Lung microvascular endothelial cell (primary cell): Measurements from ENCODE around the gene NDUFB11. TPM values are rescaled to one million over a fixed set of nuclear protein-coding genes. Genes with fewer than 3 reads are reported as not detected.
A peak's percentile ranks its signal among the peaks of the same experiment; 100 is the strongest.
"Not testable (repeated sequence)": the region's sequence is repeated elsewhere in the genome, so short reads cannot be mapped to it uniquely, and the experiment has no call there.

Experiments used
- DNase-seq, 2 donors: peaks; one replicate each; pipeline versions ENCODE4 v3.0.0 to v3.0.0-alpha.2; 2010; ENCODE audit warnings: low read depth in 2 of 2
- total RNA-seq: library from RNA; depleted of rRNA; stranded (reverse); fragments of >200 nt; gene quantifications from 2 replicates; pipeline ENCODE4 v1.2.1, GENCODE V29; 2014

The NDUFB11 gene
- total RNA-seq, 1 donor from 2014 or later: 98.4 TPM

DNA sequence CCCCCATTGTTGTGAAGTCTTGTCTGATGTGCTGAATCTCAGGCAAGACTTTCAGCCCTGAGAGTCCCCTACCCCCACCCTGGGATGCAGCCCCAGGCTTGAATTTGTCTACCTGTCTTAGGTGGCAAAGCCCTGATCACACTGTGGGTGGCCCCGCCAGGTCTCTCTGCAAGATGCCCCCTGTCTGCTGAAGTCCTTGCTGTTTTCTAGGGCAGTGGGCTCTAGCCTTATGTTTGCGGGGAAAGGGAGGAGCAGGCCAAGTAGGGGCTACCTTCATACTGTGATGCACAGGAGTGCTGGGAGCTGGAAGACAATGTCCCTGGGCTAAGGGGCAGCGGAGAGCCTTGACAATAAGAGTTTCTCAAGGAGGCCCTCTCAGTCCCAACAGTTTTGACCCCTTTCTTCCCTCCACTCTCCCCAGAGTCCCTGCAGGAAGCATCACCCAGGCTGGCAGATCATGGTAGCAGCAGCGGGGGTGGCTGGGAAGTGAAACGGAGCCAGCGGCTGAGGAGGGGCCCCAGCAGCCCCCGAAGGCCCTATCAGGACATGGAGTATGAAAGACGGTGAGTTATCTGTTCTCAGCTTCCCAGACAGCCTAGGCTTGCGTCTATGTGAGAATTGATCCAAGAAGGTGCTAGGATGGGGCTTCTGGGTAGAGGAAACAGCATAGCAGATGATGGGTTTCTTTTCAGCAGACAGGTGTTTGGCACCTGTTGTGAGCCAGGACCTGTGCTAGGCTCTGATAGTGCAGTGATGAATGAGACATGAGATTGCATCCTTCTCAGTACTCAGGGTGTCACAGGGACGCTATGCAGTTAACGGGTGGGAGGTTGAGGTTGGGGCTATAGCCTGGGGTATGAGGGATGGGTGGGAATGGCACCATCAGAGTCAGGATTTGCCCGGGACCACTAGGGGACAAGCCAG is 2.7 kb upstream of the NDUFB11 start:
- no peak for DNase-seq

DNA sequence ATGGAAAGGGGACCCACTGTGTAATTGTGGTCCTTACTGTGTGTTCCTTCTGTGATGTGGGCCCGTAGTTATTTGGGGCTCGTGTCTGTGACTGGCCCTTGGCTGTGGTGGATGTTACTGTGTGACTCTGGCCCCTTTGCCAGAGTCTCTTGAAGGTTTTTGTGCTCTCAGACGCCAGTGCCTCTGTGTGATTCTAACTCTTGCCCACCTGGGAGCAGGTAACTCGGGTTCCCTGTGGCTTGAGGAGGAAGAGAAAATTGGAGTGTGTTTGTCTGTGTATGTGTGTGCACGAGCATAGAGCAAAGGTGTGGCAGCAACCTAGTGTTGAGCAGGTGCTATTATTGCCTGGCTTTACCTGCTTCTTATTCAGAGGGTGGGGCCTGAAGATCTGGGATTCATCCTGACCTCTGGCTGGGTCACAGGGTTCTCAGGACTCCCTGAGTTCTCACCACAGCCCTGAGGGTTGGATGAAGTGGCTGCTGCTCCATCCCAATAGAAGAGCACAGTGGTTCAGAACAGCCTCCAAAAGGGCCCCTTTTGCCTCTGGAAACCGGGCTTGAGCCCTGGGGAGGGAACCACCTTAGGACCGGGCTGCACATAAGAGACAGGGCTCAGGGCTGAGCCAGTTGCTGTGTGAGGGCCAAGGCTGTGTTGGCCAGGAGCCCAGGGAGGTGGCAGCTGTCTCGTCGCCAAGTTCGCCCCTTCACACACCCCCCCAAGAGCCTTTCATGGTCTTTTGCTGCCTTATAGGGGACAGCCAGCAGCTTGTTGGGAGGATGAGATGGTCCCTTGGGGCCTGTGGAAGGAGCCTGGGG is 1.8 kb upstream of the NDUFB11 start:
- DNase-seq: no peak

DNA sequence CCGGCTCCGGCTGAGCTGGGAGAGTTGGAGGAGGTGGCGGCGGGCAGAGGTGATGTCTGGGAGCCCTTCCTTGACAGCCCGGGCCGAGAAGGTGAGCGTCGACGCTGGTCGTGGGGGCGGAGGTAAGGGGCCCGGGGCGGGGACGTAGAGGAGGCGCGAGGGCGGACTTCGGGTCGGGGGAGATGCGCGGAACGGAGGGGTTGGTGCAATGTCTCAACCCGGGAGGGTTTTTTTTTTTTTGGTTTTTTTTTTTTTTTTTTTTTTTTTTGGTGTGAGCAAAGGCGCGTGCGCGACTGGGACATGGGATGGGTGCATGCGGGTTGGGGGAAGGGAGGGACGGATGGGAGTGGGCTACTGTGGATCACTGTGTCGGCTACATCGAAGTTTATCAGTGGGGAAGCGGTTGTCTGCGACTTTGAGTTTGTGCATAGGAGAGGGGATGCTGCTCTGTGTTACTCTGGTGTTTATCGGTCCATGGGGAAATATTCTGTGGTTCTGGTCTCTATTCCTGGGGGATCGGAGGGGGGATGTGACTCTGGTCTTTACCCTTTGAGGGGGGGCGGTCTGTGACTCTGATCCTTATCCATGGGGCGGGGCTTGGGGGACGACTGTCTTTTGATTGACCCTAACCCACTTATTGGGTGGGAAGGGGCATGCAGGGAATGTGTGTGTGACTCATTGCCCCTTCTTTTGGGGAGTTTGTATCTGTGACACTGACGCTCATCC is 1.1 kb upstream of the NDUFB11 start:
- peak in 1 of 2 donors; percentile 32 for DNase-seq

DNA sequence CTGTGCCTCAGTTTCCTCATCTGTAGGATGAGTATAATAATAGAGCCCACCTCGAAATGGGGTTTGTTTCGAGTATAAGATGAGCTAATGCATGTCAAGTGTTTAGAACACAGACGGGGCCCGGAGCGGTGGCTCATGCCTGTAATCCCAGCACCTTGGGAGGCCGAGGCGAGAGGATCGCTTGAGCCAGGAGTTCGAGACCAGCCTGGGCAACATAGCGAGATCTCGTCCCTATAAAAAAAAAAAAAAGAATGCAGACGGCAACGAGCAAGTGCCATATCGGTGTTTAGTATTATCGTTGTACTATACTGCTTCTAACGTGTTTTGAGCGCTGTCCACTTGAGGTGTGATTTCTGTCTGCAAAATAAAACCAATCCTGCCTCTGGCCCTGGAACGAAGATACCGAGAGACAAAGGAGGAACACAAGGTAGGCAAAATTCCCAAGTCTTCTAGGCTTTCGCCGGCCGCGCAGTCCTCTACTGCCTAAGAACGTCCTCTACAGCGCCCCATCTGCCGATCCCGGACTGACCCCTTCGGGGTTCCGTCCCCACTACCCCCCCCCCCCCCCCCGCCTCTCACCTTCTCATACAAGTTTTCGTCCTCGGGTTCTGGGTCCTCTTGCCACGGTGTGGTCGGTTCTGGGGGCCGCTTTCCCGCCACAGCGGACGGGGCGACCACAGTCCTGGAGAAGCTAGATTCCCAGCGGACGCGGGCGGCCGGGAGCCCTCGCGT is 442 bp downstream of the NDUFB11 start:
- DNase-seq: peak; percentile 47 to 51

DNA sequence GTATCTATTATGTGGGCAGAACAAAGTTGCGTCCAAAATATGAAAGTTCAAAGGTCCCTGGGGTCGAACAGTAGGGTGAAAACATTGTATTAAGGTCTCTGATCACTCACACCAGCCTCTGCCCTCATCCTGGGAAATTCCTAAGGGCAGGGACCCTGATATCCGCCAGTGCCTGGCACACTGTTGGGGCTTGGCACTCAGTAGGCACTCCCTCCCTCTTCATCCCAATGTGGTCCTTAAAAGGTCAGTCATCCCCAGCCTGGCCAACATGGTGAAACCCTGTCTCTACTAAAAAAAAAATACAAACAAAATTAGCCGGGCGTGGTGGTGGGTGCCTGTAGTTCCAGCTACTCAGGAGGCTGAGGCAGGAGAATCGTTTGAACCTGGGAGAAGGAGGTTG is 6.3 kb downstream of the NDUFB11 start:
- no peak for DNase-seq

DNA sequence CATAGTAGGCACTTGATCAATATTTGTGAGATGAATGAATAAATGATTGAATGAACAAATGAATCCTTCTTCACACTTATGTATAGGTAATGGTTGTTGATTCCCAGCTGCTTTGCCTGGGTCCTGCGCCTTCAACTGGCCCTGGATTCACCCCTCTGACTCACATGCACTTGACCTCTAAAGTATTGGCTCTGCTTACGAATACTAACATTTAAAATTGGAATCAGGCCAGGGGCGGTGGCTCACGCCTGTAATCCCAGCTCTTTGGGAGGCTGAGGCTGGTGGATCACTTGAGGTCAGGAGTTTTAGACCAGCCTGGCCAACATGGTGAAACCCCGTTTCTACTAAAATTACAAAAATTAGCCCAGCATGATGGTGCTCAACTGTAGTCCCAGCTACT is 8.9 kb downstream of the NDUFB11 start:
- DNase-seq: peak; percentile 31 to 62

DNA sequence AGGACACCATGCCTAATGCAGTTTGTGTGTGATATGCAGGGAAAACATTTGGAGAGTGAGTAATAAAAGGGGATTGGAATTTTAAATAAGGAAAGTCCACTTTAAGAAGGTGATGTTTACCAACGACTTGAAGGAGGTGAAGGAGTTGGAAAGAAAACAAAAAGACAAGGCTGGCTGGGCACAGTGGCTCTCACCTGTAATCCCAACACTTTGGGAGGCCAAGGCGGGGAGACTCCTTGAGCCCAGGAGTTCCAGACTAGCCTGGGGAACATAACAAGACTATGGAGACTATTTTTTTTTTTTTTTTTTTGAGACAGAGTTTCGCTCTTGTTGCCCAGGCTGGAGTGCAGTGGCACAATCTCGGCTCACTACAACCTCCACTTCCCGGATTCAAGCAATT is 11.0 kb downstream of the NDUFB11 start:
- no peak for DNase-seq

DNA sequence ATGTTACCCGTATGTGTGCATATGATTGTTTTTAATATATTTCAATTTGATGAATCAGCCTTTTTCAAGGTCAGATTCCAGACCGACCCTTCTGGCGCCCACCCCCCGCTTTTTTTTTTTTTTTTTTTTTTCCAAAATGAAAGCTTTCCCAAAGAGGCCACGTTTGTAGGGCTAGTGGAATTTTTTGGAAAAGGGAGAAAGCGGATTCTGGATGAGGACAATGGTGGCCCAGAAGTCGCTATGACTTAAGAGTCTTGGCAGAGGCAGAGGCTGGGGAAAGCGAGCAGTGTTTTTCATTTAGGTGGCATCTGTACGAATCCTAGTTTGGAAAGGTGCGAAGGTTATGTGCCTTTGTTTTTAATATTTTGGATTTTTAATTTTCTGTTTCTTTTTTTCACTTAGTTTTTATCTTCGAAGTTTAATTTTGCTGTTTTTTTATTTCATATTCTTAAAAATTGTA is 14.6 kb downstream of the NDUFB11 start:
- DNase-seq: peak in 1 of 2 donors; percentile 19

DNA sequence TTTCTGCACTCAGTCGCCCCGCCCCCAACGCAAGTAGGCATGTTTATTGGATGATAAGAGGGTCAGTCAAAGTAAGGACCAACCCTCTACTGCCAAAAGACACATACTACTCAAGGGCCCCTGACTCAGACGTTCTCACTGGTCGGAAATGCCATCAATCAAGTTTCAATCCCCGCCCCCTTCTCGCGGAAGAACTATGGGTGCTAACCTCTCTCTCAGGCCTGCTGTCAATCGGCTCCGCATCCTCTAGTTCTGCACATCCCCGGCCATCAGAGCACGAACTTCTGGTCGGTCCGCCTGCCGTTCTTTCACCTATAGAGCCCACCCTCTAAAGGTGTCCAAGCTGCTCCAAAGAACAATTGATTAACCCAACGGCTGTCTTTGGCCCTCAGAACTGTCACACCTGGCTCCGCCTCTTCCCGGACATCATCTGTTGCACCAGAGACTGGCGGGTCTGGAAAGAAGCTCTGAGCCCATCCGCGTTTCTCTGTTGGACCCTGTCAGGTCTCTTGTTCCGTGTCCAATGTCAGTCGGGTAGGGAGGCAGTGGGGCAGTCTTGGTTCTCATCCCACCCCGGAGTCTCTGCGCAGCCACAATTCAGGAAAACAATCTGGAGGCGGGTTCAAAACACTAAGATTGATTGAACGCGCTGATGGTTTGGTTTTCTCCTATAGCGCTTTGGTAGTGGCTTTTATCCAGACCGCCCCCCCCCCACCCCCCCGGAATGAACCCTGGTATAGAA is 15.2 kb downstream of the NDUFB11 start:
- DNase-seq: peak; percentile 95 to 96

DNA sequence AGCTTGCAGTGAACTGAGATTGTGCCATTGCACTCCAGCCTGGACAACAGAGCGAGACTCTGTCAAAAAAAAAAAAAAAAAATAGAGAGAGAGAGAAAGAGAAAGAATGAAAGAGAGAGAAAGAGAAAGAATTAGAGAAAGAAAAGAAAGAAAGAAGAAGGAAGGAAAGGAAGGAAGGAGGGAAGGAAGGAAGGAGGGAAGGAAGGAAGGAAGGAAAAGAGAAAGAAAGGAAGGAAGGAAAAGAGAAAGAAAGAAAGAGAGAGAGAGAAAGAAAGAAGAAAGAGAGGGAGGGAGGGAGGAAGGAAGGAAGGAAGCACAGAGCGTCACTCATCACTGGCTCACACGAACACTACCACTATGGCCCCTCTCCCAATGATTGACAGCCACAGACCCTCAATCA is 20.0 kb downstream of the NDUFB11 start:
- DNase-seq: not testable (repeated sequence)

DNA sequence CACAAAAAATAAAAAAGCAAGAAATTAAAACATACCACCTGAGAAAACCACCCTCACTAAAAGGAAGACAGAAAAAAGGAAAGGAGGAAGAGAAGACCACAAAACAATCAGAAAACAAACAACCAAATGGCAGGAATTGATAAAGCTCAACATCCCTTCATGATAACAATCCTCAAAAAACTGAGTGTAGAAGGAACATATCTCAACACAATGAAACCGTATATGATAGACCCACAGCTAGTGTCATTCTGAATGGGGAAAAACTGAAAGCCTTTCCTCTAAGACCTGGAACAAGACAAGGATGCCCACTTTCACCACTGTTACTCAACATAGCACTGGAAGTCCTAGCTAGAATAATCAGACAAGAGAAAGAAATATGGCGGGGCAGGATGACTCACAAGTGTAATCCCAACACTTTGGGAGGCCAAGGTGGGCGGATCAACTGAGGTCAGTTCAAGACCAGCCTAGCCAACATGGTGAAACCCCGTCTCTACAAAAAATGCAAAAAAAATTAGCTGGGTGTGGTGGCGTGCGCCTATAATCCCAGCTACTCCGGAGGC is 27.9 kb downstream of the NDUFB11 start:
- DNase-seq: not testable (repeated sequence)

DNA sequence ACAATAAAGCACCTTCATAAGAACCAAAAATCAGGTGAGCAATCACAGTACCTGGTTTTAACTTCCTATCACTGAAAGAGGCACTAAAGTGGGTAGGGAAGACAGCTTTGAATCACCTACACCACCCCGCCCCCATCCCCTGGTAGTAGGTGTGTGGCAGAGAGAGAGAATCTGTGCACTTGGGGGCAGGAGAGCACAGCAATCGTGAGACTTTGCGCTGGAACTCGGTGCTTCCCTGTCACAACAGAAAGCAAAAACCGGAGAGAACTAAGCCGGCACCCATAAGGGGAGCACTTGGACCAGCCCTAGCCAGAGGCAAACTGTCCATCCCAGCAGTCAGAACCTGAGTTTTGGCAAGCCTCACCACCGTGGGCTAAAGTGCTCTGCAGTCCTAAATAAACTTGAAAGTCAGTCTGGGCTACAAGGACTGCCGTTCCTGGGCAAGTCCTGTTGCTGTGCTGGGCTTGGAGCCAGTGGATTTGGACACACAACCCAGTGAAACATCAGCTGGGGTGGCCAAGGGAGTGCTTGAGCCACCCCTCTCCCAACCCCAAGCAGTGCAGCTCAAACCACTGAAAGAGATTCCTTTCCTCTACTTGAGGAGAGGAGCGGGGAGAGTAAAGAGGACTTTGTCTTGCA is 32.1 kb downstream of the NDUFB11 start:
- DNase-seq: no peak

DNA sequence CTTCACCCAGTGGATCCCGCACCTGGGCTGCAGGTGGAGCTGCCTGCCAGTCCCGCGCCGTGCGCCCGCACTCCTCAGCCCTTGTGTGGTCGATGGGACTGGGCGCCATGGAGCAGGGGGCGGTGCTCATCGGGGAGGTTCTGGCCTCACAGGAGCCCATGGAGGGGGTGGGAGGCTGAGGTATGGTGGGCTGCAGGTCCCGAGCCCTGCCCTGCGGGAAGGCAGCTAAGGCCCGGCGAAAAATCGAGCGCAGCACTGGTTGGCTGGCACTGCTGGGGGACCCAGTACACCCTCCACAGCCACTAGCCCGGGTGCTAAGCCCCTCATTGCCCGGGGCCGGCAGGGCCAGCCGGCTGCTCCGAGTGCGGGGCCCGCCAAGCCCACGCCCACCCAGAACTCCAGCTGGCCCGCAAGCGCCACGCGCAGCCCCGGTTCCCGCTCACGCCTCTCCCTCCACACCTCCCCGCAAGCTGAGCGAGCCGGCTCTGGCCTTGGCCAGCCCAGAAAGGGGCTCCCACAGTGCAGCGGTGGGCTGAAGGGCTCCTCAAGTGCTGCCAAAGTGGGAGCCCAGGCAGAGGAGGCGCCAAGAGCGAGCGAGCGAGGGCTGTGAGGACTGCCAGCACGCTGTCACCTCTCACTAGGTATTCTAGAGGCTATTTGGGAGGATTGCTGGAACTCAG is 33.4 kb downstream of the NDUFB11 start:
- not testable (repeated sequence) for DNase-seq

DNA sequence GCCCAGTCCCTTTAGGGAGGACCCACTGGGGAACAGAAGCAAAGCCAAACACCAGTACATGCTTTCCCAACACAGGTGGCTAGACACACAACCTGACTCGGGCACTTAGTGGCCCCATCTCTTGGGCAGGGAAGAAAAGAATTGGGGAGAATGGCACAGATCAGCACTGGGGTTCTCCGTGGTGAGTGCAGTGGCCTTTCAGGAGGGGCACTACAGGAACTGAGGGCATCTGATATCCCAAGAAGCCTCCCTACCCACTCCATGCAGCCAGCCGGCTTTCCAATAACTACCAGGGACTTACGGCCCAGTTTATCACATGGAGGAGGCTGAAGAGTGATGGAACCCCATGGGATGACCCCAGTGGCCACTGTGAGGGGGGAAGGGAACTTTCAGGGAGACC is 43.3 kb downstream of the NDUFB11 start:
- DNase-seq: no peak

DNA sequence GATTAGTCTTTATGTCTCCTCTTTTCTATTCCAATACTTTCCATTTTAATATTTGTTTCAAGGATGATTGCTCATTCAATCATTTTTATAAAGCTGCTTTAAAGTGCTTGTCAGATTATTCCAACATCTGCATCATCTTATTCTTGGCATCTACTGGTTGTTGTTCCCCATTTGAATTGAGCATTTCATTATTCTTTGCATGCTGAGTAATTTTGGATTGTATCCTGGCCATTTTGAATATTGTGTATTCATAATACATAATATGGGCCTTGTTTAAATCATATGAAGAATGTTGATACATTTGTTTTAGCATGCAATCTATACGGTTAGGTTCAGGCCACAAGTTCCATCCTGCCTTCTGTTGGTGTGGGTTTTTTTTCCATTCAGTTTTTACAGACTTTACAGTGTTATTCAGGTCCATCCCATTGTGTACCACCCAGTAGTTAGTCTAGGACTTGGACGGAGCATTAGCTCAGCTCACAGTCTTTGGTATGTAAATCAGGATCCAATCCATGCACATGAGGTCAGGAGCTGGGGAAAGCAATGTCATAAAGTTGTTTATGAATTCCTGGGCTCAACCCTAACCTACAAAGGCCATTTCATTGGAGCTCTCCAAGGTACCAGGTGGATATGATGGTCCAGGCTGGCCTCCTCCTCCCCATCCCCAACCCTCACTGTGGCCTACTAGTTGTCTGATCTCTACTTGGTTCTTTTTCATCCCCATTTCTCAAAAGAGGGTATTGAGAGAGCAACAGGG is 46.0 kb downstream of the NDUFB11 start:
- no peak for DNase-seq

DNA sequence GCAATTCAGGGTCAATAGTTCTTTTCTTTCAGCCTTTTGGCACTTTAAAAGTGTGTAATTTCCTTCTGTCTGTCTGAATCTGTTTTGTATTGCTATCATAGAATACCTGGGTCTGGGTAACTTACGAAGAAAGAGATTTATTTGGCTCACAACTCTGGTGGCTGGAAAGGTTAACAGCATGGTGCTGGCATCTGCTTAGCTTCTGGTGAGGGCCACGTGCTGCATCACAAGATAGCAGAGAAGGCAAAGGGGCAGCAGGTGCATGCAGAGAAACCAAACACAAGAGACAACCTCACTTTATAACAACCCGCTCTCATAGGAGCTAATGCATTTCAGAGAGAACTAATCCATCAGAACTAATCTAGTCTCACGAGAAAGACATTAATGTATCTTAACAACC is 47.5 kb downstream of the NDUFB11 start:
- no peak for DNase-seq

DNA sequence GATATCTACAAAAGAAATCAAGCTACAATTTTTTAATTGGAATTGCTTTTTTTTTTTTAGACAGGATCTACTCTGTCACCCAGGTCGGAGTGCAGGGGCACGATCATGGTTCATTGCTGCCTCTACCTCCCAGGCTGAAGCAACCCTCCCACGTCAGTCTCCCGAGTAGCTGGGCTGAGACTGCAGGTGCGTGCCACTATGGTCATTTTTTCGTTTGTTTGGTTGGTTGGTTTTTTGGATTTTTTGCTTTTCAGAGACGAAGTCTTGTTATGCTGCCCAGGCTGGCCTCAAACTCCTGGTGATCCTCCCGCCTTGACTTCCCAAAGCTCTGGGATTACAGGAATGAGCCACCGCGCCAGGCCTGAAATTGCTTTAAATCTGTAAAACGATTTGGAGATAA is 50.6 kb downstream of the NDUFB11 start:
- DNase-seq: no peak

DNA sequence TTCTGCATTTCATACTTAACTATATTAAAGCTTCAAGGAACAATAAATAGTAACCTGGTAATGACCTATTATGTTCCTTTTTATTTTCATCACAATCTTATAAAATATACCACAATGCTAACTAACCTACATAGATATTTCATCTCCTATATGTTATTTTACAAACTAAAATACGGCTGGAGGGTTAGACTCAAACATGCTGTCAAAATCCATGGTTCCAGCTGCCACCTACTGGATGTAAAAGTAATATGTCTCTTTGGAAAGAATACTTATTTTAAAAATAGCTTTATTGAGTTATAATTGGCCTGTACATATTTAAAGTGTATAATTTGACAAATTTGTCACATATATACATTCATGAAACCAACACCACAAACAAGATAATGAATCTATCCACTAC is 51.3 kb downstream of the NDUFB11 start:
- peak; percentile 38 to 68 for DNase-seq
